ENCODE measurements around the gene GNG12. TPM values are rescaled to one million over a fixed set of nuclear protein-coding genes. Genes with fewer than 3 reads are reported as not detected.
A peak's percentile ranks its signal among the peaks of the same experiment; 100 is the strongest.

GNG12 gene
- total and polyA plus RNA-seq, 7 donors = 41.9 to 116 (median 47.8) TPM

DNA sequence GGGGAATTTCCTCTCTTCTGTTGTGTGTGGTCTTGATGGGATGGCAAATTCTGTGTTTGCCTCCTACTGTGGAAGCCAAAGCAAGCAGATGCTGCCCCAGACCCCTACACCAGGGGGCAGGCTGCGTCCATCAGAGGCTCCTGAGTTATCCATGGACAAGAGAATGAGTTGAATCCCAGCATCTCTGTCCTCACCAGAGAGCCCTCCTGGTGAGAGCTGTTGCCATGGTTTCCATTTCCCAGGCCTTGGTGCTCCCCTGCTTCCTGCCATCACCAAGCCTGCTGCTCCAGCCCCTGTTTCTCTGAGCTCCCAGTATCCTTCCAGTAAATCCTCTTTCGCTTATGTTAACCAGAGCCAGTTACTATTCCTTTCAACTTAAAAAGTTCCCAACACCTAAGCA lies 20.4 kb upstream of the GNG12 start:
- Histone ChIP-seq H3K36me3 (no peaks in the 10 kb centered on the region), H3K27me3 (no peaks in the 10 kb centered on the region), H3K4me3 (no peak overlapping the region), H3K4me1 (peaks cover 0 to 13% (median 11%) of the 10 kb centered on the region in 4 donors), H3K9me3 (no peaks in the 10 kb centered on the region), H3K27ac (no peak overlapping the region)
- DNase-seq = no peak
- no peak for TF ChIP-seq POLR2A (IDR thresholded peaks at IDR 0.05)
- TF ChIP-seq, protein P1, sequence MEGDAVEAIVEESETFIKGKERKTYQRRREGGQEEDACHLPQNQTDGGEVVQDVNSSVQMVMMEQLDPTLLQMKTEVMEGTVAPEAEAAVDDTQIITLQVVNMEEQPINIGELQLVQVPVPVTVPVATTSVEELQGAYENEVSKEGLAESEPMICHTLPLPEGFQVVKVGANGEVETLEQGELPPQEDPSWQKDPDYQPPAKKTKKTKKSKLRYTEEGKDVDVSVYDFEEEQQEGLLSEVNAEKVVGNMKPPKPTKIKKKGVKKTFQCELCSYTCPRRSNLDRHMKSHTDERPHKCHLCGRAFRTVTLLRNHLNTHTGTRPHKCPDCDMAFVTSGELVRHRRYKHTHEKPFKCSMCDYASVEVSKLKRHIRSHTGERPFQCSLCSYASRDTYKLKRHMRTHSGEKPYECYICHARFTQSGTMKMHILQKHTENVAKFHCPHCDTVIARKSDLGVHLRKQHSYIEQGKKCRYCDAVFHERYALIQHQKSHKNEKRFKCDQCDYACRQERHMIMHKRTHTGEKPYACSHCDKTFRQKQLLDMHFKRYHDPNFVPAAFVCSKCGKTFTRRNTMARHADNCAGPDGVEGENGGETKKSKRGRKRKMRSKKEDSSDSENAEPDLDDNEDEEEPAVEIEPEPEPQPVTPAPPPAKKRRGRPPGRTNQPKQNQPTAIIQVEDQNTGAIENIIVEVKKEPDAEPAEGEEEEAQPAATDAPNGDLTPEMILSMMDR (IDR thresholded peaks at IDR 0.05) = peak in 3 of 4 experiments; percentile 41 to 69 (median 52)
- intact Hi-C loops (cut with DNase I) = loop anchor here (5.0 kb wide), 2 partner anchors 86 to 489 kb away; no protein-coding TSS in a partner anchor
- WGBS, 2 donors = 9 to 52% methylated on average over 2 of the region's 2 CpGs

DNA sequence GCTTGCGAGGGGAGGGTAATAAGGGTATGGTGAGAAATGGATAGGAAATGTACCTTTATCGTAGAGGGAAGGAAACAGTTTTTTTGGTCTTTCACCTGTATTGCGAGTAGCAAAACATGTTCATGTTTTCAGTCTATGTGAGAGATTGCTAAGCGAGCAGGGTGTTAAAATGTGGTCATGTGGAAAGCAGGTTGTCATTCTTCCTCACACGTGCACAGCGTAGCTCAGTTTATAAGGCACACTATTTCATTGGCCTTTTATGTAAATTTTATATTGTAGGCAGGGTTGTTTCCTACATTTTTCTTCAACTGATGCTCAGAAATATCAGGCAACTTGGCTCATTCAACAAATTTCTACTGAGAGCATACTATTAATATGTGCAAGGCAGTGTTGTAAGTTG lies 18.5 kb upstream of the GNG12 start:
- WGBS, 2 donors = 91% methylated on average over 6 of the region's 6 CpGs
- H3K4me3 ChIP-seq = no peak overlapping the region

DNA sequence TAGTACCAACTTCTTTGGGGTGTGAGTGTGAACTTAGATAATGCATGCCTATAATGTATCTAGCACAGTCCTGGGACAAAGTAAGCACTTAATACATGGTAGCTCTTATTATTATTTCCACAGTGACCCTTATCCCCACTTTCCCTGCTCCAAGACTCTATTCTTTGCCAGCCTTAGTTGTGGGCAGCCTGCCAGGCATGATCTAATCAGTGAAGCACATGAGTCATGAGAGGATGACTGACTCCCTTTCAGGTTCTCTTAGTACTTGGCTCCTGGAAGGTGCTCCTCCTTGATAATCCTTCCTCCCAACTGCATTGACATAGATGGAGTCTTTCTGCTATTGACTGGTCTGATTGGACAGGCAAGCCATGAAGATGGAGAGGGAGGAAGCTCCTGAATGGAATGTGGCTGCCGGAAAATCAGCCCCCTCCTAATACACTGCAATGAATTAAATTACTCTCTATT lies 17.4 kb upstream of the GNG12 start:
- WGBS, 2 donors = 80 to 83% methylated on average over 1 of the region's 1 CpG
- DNase-seq = peak; percentile 87
- peaks cover 0 to 13% (median 11%) of the 10 kb centered on the region in 4 donors for H3K4me1 ChIP-seq

More for the DNA sequence above, 18.5 kb upstream of the GNG12 start:
- Histone ChIP-seq H3K36me3 (no peaks in the 10 kb centered on the region), H3K4me1 (peaks cover 0 to 13% (median 11%) of the 10 kb centered on the region in 4 donors), H3K9me3 (no peaks in the 10 kb centered on the region), H3K27ac (no peak overlapping the region), H3K27me3 (no peaks in the 10 kb centered on the region)
- TF ChIP-seq, protein P1 (IDR thresholded peaks at IDR 0.05) = no peak
- no peak for TF ChIP-seq POLR2A (IDR thresholded peaks at IDR 0.05)
- no peak for TF ChIP-seq POLR2AphosphoS5 (IDR thresholded peaks at IDR 0.05)
- TF ChIP-seq EP300 (IDR thresholded peaks at IDR 0.05) = no peak
- intact Hi-C loops (cut with DNase I) = loop anchor here (5.0 kb wide), 2 partner anchors 84 to 491 kb away; no protein-coding TSS in a partner anchor
- no peak for DNase-seq

DNA sequence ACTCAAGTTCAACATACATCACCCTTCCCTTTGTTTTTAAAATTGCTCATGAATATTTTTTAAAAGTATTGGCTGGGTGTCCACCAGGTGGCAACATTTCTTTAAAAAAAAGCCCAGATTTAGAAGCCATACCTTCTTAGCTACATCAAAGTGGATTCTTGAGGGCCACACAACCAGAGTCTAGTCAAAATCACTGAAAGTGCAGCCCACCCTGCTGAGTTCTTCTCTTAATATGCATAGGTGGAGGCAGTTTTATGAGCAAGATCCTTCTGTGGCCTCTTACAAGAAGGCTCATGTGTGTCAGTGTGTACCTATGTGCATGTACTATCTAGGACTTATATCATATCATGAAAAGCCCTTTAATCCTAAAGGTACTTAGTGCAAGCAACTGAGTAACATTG lies 16.9 kb upstream of the GNG12 start:
- H3K9me3 ChIP-seq = no peaks in the 10 kb centered on the region
- no peaks in the 10 kb centered on the region for H3K27me3 ChIP-seq
- TF ChIP-seq POLR2A (IDR thresholded peaks at IDR 0.05) (no peak), EP300 (IDR thresholded peaks at IDR 0.05) (no peak)
- TF ChIP-seq, protein P1 (IDR thresholded peaks at IDR 0.05) = peak in 3 of 4 experiments; percentile 31 to 42 (median 41)
- peaks cover 0 to 13% (median 11%) of the 10 kb centered on the region in 4 donors for H3K4me1 ChIP-seq
- peak overlapping the region in 1 of 4 donors; percentile 3 for H3K27ac ChIP-seq
- no peak for DNase-seq
- no peak overlapping the region for H3K4me3 ChIP-seq
- intact Hi-C loops (cut with DNase I) = loop anchor here (1.0 to 5.0 kb wide), 3 partner anchors 83 to 492 kb away; no protein-coding TSS in a partner anchor
- no peaks in the 10 kb centered on the region for H3K36me3 ChIP-seq

More for the DNA sequence above, 17.4 kb upstream of the GNG12 start:
- peak in 1 of 4 donors; percentile 26 for TF ChIP-seq POLR2AphosphoS5 (IDR thresholded peaks at IDR 0.05)
- TF ChIP-seq, protein P1 (IDR thresholded peaks at IDR 0.05) = no peak
- intact Hi-C loops (cut with DNase I) = loop anchor here (1.0 to 5.0 kb wide), 3 partner anchors 83 to 492 kb away; no protein-coding TSS in a partner anchor
- Histone ChIP-seq H3K4me3 (no peak overlapping the region), H3K36me3 (no peaks in the 10 kb centered on the region), H3K27me3 (no peaks in the 10 kb centered on the region), H3K27ac (peak overlapping the region in 1 of 4 donors; percentile 3), H3K9me3 (no peaks in the 10 kb centered on the region)

DNA sequence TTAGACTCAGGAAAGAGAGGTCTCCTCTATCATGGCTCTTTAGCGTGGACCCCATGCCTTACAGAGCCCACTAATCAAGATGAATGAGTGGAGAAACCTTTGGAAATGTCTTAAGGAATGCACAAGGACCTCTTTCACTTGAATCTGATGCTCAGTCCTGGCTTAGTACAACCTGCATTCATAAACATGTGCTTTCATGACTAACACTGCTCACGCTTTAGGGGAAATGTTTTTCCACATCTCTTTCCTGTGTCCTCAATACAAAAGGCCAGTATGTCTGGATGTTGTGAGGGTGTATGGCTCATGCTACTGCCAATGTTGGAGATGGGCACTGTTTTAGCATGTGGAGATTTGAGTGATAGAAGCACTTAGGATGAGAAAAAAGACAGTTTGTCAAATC lies 14.2 kb upstream of the GNG12 start:
- H3K4me1 ChIP-seq = peaks cover 0 to 13% (median 11%) of the 10 kb centered on the region in 4 donors
- H3K27ac ChIP-seq = no peak overlapping the region
- no peak overlapping the region for H3K4me3 ChIP-seq
- no peaks in the 10 kb centered on the region for H3K9me3 ChIP-seq
- no peak for DNase-seq
- WGBS, 2 donors = 73 to 87% methylated on average over 2 of the region's 2 CpGs
- no peak for TF ChIP-seq POLR2A (IDR thresholded peaks at IDR 0.05)
- TF ChIP-seq, protein P1 (IDR thresholded peaks at IDR 0.05) = no peak
- TF ChIP-seq POLR2AphosphoS5 (IDR thresholded peaks at IDR 0.05) = no peak
- no peak for TF ChIP-seq EP300 (IDR thresholded peaks at IDR 0.05)
- H3K27me3 ChIP-seq = no peaks in the 10 kb centered on the region
- H3K36me3 ChIP-seq = no peaks in the 10 kb centered on the region
- intact Hi-C loops (cut with DNase I) = no loop called here
